GM18868 (cell line): ENCODE data around the gene SLC6A2.

Experiments
- ATAC-seq: cut with Tn5 transposase; IDR thresholded peaks from one replicate; pipeline ENCODE4 v1.9.1; 2021; ENCODE audit warnings: mild to moderate bottlenecking, moderate library complexity; ENCODE audit not compliant: unreplicated experiment

SLC6A2 gene

DNA sequence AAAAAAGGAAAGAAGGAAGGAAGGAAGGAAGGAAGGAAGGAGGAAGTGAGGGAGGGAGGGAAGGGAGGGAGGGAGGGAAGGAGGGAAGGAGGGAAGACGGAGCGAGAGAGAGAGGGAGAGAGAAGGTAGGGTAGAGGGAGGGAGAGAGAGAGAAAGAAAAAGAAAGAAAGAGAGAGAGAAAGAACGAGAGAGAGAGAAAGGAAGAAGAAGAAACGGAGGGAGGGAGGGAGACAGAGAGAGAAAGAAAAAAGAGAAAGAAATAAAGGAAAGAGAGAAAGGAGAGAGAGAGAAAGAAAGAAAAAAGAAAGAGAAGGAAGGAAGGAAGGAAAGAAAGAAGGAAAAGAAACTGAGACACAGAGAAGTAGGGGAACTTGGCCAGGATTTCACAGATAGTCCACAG, 8.4 kb upstream of the SLC6A2 start:
- no peak for ATAC-seq

DNA sequence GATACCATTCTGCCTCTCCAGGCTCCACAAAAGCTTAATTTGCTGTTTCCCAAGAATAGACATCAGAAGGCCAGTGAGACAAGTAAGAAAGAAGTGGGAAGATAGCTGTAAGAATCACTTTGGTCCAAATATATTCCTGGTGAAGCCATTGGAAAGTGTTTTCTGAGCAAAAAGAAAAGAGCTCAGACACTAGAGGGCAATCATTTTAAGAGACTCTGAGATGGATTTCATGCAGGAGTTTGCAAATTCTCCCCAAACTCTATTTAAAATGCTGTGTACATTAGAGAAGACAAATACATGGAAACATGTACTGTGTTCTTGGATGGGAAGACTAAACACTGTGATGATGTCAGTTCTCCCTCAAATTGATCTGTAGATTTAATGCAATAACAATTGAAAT, 8.0 kb upstream of the SLC6A2 start:
- ATAC-seq, result no peak

- no peak for ATAC-seq
These were observed 3.7 kb upstream of the SLC6A2 start for GRCh38 chr16:55651841-55652824.

GRCh38 chr16:55653106-55653505, 2.7 kb upstream of the SLC6A2 start:
- no peak for ATAC-seq

DNA sequence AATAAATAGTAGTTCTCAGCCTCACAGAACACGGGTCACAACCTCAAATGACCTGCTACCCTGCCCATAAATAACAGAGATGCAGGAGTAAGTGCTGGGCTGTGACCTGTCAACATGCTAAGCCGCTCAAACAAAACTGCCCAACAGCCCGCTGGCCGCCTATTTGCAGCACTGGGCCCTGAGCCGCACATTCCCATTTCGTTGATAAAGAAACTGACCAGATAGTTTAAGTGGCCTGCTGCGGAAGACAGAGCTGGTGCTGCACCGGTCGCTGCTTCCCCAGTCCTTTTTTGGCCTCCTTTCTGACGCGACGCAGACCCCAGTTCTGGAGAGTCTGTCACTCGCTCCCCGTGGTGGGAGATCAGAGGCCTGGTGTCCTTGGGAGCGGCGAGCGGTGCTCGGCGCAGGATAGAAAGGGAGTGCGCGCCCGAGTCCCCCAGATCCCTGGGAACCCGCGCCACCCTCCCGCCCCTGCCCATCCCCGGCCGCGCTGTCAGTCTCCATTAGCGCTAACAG, 349 bp upstream of the SLC6A2 start:
- no peak for ATAC-seq

DNA sequence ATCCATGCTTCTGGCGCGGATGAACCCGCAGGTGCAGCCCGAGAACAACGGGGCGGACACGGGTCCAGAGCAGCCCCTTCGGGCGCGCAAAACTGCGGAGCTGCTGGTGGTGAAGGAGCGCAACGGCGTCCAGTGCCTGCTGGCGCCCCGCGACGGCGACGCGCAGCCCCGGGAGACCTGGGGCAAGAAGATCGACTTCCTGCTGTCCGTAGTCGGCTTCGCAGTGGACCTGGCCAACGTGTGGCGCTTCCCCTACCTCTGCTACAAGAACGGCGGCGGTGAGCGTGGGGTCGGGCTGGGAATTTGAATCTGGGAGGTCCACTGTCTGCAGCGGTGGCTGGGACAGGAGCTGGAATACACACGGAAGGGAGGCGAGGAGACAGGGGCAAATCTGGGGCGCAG, 904 bp downstream of the SLC6A2 start:
- no peak for ATAC-seq

DNA sequence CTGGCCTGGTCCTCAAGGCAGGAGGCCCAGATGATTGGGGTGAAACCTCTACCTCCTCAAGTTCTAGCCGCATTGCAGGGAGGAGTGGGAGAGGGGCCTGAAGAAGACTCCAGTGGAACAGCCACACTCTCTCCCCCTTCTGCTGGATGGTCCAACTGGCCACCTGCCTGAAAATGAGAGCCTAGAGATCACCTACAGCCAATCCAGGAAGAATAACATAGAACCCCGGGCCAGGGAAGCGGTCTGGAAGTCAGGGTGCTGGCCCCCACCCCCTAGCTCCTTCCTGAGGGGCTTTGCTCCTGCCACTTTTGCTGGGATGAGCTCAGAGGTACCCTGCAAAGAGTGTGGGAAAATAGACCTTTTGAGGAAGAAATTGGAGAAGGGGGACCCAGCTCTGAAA, 1.8 kb downstream of the SLC6A2 start:
- no peak for ATAC-seq

DNA sequence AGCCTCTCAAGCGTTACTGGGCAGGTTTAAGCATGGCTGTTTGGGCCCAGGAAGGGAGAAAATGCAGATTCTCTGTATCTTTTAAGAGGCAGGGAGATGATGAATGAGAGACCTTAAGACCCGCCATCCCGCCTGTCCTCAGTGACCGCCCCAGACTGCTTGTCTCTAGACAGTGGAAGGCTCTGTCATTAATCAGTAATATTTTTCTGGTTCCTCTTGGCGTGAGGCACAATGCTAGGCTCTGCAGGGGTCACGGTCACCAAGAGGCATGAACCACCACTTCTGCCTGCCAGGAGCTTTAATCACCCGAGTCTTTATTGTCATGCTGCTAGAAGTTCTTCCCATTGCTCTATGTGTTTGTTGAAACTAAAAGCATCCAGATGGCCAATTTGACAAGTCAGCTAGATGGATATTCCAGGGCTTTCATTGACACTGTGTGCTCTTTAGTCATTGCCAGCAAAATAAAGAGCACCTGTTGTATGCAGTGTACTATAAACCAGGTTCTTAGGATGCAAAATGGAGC, 3.2 kb downstream of the SLC6A2 start:
- ATAC-seq, result no peak

DNA sequence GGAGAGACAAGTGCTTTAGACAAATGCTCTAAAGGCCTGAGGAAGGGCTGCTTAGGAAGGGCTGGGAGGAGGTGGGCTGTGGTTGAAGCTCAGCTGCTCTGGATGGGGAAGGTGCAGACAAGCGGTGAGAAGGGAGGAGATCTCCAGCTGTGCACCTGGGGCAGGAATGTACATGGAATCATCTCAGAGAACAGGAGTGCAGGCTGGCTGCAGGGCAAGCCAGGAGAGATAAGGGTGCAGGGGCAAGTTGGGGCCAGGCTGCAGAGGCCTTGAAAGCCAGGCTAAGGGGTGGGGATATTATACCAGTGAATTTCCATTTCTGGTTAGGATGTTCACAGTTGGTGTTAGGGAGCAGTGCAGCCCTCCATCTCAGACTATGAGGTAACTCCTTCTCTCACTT, 4.2 kb downstream of the SLC6A2 start:
- ATAC-seq, result no peak

DNA sequence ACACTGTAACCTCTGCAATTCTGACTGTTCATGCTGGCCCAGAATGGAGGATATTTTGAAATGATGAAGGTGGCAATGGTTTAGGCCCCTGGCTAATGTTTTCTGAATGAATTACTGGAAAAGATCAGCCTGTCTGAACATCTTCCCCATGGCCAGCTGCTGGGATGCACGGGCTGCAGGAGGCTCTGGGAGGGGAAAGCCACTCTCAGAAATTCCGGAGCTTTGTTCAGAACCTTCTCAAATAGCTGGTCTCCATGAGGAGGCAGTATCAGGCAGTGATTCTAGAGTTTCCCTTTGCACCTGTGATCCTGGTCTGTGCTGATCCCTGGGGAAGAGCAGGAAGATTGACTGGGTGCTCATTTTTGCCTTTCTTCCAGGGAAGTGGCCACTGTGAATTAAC, 5.0 kb downstream of the SLC6A2 start:
- ATAC-seq, result no peak

- ATAC-seq, result no peak
These were observed 6.3 kb downstream of the SLC6A2 start for GRCh38 chr16:55661941-55662643.

GRCh38 chr16:55662644-55663031, 6.8 kb downstream of the SLC6A2 start:
- ATAC-seq, result no peak

- no peak for ATAC-seq
These were observed 7.4 kb downstream of the SLC6A2 start for GRCh38 chr16:55663225-55663624.

GRCh38 chr16:55663765-55664677, 8.2 kb downstream of the SLC6A2 start:
- ATAC-seq, result no peak

DNA sequence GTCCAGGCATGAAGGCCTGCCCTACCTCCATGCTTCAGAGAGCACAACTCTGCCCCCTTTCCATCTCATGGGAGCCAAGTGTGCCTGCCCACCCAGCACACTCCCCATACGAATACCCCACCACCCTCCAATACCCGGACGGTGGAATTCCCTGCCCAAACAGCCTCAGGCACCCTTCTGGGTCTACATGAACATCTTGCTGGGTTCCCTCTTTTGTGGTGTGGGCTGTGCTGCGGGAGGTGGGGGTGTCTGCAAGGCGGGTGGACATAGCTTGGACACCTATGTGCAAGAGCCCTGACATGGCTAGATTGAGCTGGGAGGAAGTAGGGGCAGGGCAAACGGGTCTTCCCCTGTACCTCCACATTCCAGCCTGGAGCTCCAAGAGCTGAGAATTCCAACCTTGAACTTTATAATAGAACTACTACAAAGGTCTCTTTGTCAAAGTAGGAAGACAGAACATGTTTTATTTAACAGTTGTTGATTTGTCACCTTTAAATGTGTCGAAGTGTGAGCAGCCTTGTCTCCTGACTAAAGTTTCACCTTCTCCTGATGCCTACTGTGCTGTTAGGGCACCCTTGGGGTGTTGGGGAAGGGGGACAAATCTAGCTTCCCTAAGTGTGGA, 9.1 kb downstream of the SLC6A2 start:
- ATAC-seq, result no peak

GRCh38 chr16:55665511-55665910, 9.7 kb downstream of the SLC6A2 start:
- ATAC-seq, result no peak

GRCh38 chr16:55666012-55666411, 10.2 kb downstream of the SLC6A2 start:
- ATAC-seq, result no peak

DNA sequence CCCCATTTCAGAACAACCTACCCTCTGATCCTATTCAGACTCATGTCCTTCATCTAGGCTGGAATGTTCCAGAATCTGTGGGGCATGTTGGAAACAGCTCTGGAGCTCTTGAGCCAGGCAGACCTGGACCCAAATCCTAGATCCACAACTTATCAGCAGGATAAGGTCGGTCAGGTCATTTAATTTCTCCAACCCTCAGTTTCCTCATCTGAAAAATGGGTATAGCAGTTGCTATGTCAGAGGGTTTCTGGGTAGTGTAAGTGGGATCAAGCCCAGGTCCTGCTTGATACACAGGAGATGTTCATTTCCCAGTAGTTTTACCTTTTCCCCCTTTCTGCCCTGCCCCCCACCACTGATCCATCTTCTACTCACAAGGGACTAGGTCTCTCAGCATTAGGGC, 12.0 kb downstream of the SLC6A2 start:
- ATAC-seq, result no peak

- ATAC-seq, result no peak
These were observed 12.8 kb downstream of the SLC6A2 start for GRCh38 chr16:55668340-55669281.
